H1 (cell line): ENCODE results near the gene TRAF3. TPM values are rescaled to one million over a fixed set of nuclear protein-coding genes. Genes with fewer than 3 reads are reported as not detected.

Source experiments
- BACH1 ChIP-seq: IDR thresholded peaks from 2 replicates; pipeline ENCODE4 v1.6.1; 2012; ENCODE audit warnings: low read length, improper control_type of control experiment
- CHD1 ChIP-seq: IDR thresholded peaks from 2 replicates; pipeline ENCODE4 v1.6.1; 2012; ENCODE audit warnings: low read depth, low read length, improper control_type of control experiment
- SIRT6 ChIP-seq: IDR thresholded peaks from one replicate; pipeline ENCODE4 v1.7.1; 2012; ENCODE audit warnings: low read length, inconsistent platforms
- polyA plus RNA-seq, 7 experiments: library from polyadenylated mRNA; depleted of rRNA in 3 of 7; stranded (reverse) in 5 of 7; unstranded in 2 of 7; fragments of >200 nt in 5 of 7; fragments of 200-250 nt in 2 of 7; gene quantifications; 1 replicate in 5 of 7; 2 replicates in 1 of 7; 4 replicates in 1 of 7; pipeline versions ENCODE4 v1.2.1 to v1.2.3, GENCODE V29; 2011 to 2013; ENCODE audit warnings: missing spikeins in 2 of 7, mixed read lengths in 2 of 7
- total RNA-seq: library from RNA; stranded (reverse); fragmentation: NEBNext Ultra II Directional; extraction: Animal tissue kit (Norgen Biotek cat#: 25700); gene quantifications from 2 replicates; pipeline ENCODE4 v1.2.1, GENCODE V29; 2021

The TRAF3 gene
- total and polyA plus RNA-seq, 2 of the 8 experiments (the other 6 are each of a cell fraction or from before 2014, with no cell fraction given): 5.8 to 12.1 TPM

GRCh38 chr14:102873546-102874061 is 96.4 kb downstream of the TRAF3 start (continued):
- TF ChIP-seq SIRT6: no peak
- no peak for TF ChIP-seq BACH1
- TF ChIP-seq CHD1: no peak
